Ammon's horn (tissue), 1 donor: ENCODE measurements around the gene NEURL4.
A peak's percentile ranks its signal among the peaks of the same experiment; 100 is the strongest.

ENCODE experiments used
- DNase-seq: peaks from one replicate; pipeline ENCODE4 v3.0.0-alpha.2; 2016; ENCODE audit warnings: low spot score

Gene NEURL4

GRCh38 chr17:7323731-7324437, 5.3 kb downstream of the NEURL4 start:
- no peak for DNase-seq

GRCh38 chr17:7322520-7323194, 6.5 kb downstream of the NEURL4 start:
- DNase-seq = no peak

GRCh38 chr17:7321466-7321865, 7.7 kb downstream of the NEURL4 start:
- no peak for DNase-seq

- DNase-seq = no peak
Observed at GRCh38 chr17:7318121-7318860, 10.8 kb downstream of the NEURL4 start.

- no peak for DNase-seq
Observed at GRCh38 chr17:7317161-7317803, 11.9 kb downstream of the NEURL4 start.

- no peak for DNase-seq
Observed at GRCh38 chr17:7315570-7316235, 13.4 kb downstream of the NEURL4 start.

GRCh38 chr17:7314719-7315569, 14.2 kb downstream of the NEURL4 start, which contains the start of gene GPS2:
TSS of gene GPS2 (minus strand) at chr17:7315360. CDS start at chr17:7315052, 308 bp downstream.
- peak; percentile 92 for DNase-seq

- no peak for DNase-seq
Observed at GRCh38 chr17:7313890-7314718, 15.0 kb downstream of the NEURL4 start.

GRCh38 chr17:7313088-7313889, 15.8 kb downstream of the NEURL4 start:
- no peak for DNase-seq

GRCh38 chr17:7312432-7313087, 16.6 kb downstream of the NEURL4 start:
- DNase-seq = no peak

GRCh38 chr17:7311110-7311705, 17.9 kb downstream of the NEURL4 start:
- no peak for DNase-seq

GRCh38 chr17:7309628-7310027, 19.5 kb downstream of the NEURL4 start:
- no peak for DNase-seq

- peak; percentile 56 for DNase-seq
Observed at GRCh38 chr17:7308625-7309433, 20.3 kb downstream of the NEURL4 start.

- peak; percentile 30 for DNase-seq
Observed at GRCh38 chr17:7307686-7308624, 21.2 kb downstream of the NEURL4 start.

GRCh38 chr17:7306911-7307685, 22.0 kb downstream of the NEURL4 start, which contains the start of gene EIF5A:
TSS of gene EIF5A (plus strand) at chr17:7307628. CDS start at chr17:7309636, 2,008 bp downstream.
- DNase-seq = peak; percentile 99
